DOHH2 (cell line): Measurements from ENCODE around the gene BLID.

Experiments used
- H3F3A ChIP-seq: fragments of 200-600 bp; sonication (generic), shearing (Covaris generic); 2 replicates; pipeline ENCODE4 v1.6.0; 2016; ENCODE audit warnings: antibody characterized with exemption, mild to moderate bottlenecking; ENCODE audit not compliant: control insufficient read depth, insufficient read depth
- H3K27ac ChIP-seq: fragments of 200-600 bp; sonication (generic); 2 replicates; pipeline ENCODE4 v1.5.1; 2014; ENCODE audit warnings: low read depth, mild to moderate bottlenecking, low read length, moderate library complexity
- H3K27me3 ChIP-seq: fragments of 200-600 bp; sonication (generic); 2 replicates; pipeline ENCODE4 v1.6.1; 2014; ENCODE audit warnings: mild to moderate bottlenecking, low read length, mixed read lengths; ENCODE audit not compliant: control insufficient read depth
- H3K36me3 ChIP-seq: fragments of 200-600 bp; sonication (generic); 2 replicates; pipeline ENCODE4 v1.6.1; 2014; ENCODE audit warnings: mild to moderate bottlenecking, low read length, moderate library complexity, mixed read lengths; ENCODE audit not compliant: control insufficient read depth
- H3K4me1 ChIP-seq: fragments of 200-600 bp; sonication (generic); 2 replicates; pipeline ENCODE4 v1.6.1; 2014; ENCODE audit warnings: mild to moderate bottlenecking, low read length, mixed read lengths; ENCODE audit not compliant: control insufficient read depth
- H3K4me2 ChIP-seq: fragments of 200-600 bp; sonication (generic); 2 replicates; pipeline ENCODE4 v1.6.0; 2014; ENCODE audit warnings: mild to moderate bottlenecking, low read length, moderate library complexity
- H3K4me3 ChIP-seq: fragments of 200-600 bp; sonication (generic); 2 replicates; pipeline ENCODE4 v1.5.1; 2014; ENCODE audit warnings: mild to moderate bottlenecking, low read length, mixed read lengths
- H3K79me2 ChIP-seq: fragments of 200-600 bp; sonication (generic); 2 replicates; pipeline ENCODE4 v1.6.1; 2014; ENCODE audit warnings: mild to moderate bottlenecking, low read length, mixed read lengths; ENCODE audit not compliant: control insufficient read depth
- H3K9me2 ChIP-seq: fragments of 200-600 bp; sonication (generic); replicated peaks from 2 replicates; pipeline ENCODE4 v1.6.1; 2014; ENCODE audit warnings: mild to moderate bottlenecking, low read length, mixed read lengths; ENCODE audit not compliant: control insufficient read depth
- H3K9me3 ChIP-seq: fragments of 200-600 bp; sonication (generic); 2 replicates; pipeline ENCODE4 v1.6.1; 2014; ENCODE audit warnings: antibody characterized with exemption, low read length, mixed read lengths; ENCODE audit not compliant: control insufficient read depth, insufficient read depth
- H4K20me1 ChIP-seq: fragments of 200-600 bp; sonication (generic); 2 replicates; pipeline ENCODE4 v1.6.0; 2014; ENCODE audit warnings: low read depth, mild to moderate bottlenecking, antibody characterized with exemption, low read length, moderate library complexity; ENCODE audit not compliant: control insufficient read depth, insufficient read depth
- CTCF ChIP-seq: fragments of 200-600 bp; sonication (generic); IDR thresholded peaks from one replicate; pipeline ENCODE4 v1.5.1; 2014; ENCODE audit warnings: antibody characterized with exemption, mild to moderate bottlenecking, low read depth, low read length; ENCODE audit not compliant: poor library complexity, severe bottlenecking
- EZH2phosphoT487 ChIP-seq: fragments of 200-600 bp; sonication (generic); IDR thresholded peaks from 2 replicates; pipeline ENCODE4 v1.6.1; 2017; ENCODE audit warnings: borderline replicate concordance, mild to moderate bottlenecking, antibody characterized with exemption, low read length, moderate library complexity, mixed read lengths

Gene BLID

DNA sequence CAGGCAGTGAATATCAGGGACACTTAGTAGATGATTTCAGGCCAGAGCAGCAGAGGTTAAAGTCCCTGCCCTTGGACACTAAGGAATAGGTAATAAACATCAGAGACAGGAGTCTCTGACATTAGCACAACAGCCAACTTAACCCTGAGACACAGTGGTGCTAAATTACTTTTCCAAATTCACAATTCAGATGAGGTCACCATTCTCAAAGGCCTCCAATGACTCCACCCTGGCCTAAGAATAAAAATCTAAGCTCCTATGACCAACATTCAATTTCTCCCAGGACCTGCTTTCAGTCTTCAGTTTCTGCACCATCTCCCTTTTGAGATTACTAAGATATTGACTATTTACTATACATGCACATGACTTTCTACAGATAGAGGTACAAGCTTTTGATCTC, 42.0 kb downstream of the BLID start:
- no peaks in the 10 kb centered on the region for H4K20me1 ChIP-seq

DNA sequence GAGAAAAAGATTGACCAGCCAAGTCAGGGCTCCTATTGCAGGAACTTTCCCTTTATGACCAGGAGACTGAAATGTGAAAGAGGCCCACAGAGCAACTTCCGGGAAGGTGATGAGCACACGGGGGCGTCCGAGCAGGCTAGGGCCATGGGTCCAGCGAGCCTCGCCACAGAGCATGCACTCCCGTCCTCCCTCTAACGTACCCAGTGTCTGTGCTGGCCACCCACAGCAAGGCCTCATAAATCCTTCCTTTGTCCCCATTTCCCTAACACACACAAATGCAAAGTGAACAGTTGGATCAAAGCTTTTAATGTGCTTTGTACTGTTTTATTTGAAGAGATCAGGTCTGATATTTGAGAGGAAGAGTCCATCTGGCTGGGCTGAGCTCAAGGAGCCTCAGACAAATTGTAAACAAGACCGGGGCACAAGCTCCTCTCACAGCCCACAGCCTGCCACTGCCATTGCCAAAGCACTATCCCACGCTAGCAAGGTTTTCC, 44.3 kb downstream of the BLID start:
- Histone ChIP-seq H3K79me2 (no peaks in the 10 kb centered on the region), H3K4me1 (no peaks in the 10 kb centered on the region), H3K27ac (no peak overlapping the region), H3K27me3 (peaks cover 2% of the 10 kb centered on the region; the same call in 1 of the 2 replicates), H4K20me1 (no peaks in the 10 kb centered on the region), H3K4me3 (no peak overlapping the region), H3K36me3 (no peaks in the 10 kb centered on the region), H3K4me2 (no peak overlapping the region), H3K9me3 (no peaks in the 10 kb centered on the region), H3K9me2 (no peaks in the 10 kb centered on the region), H3F3A (no peaks in the 10 kb centered on the region)
- TF ChIP-seq CTCF (no peak), EZH2phosphoT487 (no peak)

More for the DNA sequence above, 42.0 kb downstream of the BLID start:
- H3K79me2 ChIP-seq = no peaks in the 10 kb centered on the region
- no peaks in the 10 kb centered on the region for H3K36me3 ChIP-seq
- no peaks in the 10 kb centered on the region for H3K9me3 ChIP-seq
- no peak overlapping the region for H3K27ac ChIP-seq
- H3K4me1 ChIP-seq = no peaks in the 10 kb centered on the region
- H3K4me2 ChIP-seq = no peak overlapping the region
- TF ChIP-seq CTCF (no peak), EZH2phosphoT487 (no peak)
- H3K4me3 ChIP-seq = no peak overlapping the region
- H3K9me2 ChIP-seq = no peaks in the 10 kb centered on the region
- H3K27me3 ChIP-seq = no peaks in the 10 kb centered on the region; the same call in 1 of the 2 replicates
- no peaks in the 10 kb centered on the region for H3F3A ChIP-seq

- Histone ChIP-seq H3K79me2 (no peaks in the 10 kb centered on the region), H3K36me3 (no peaks in the 10 kb centered on the region), H3K4me1 (no peaks in the 10 kb centered on the region), H3F3A (no peaks in the 10 kb centered on the region), H3K4me3 (no peak overlapping the region), H3K4me2 (no peak overlapping the region), H3K9me2 (no peaks in the 10 kb centered on the region), H4K20me1 (no peaks in the 10 kb centered on the region), H3K27me3 (peaks cover 2% of the 10 kb centered on the region; the same call in 1 of the 2 replicates), H3K9me3 (no peaks in the 10 kb centered on the region), H3K27ac (no peak overlapping the region)
- no peak for TF ChIP-seq CTCF
Measured at GRCh38 chr11:122069707-122070360, 46.2 kb downstream of the BLID start.
